ENCODE measurements around the gene CENATAC.
"Not testable (repeated sequence)": the region's sequence is repeated elsewhere in the genome, so short reads cannot be mapped to it uniquely, and the experiment has no call there.

The CENATAC gene

GRCh38 chr11:119027561-119028345, 29.8 kb downstream of the CENATAC start:
- no peak for DNase-seq

GRCh38 chr11:119028346-119029068, 30.6 kb downstream of the CENATAC start:
- no peak for DNase-seq

GRCh38 chr11:119029069-119029339, 31.1 kb downstream of the CENATAC start:
- no peak for DNase-seq

- peak; percentile 6 for DNase-seq
These were observed 31.5 kb downstream of the CENATAC start for GRCh38 chr11:119029340-119030028.

- peak; percentile 4 for DNase-seq
These were observed 32.0 kb downstream of the CENATAC start for GRCh38 chr11:119030029-119030328.

- peak; percentile 99 for DNase-seq
These were observed 32.5 kb downstream of the CENATAC start, which contains the start of gene SLC37A4 for GRCh38 chr11:119030329-119031047. SLC37A4 (minus strand) TSS chr11:119030877.

GRCh38 chr11:119031912-119032280, 34.0 kb downstream of the CENATAC start:
- DNase-seq, result no peak

- not testable (repeated sequence) for DNase-seq
These were observed 35.5 kb downstream of the CENATAC start for GRCh38 chr11:119033421-119033820.

GRCh38 chr11:119034813-119035212, 36.9 kb downstream of the CENATAC start:
- no peak for DNase-seq

GRCh38 chr11:119038884-119039283, 40.9 kb downstream of the CENATAC start:
- DNase-seq, result no peak

GRCh38 chr11:119039471-119039870, 41.5 kb downstream of the CENATAC start:
- not testable (repeated sequence) for DNase-seq

GRCh38 chr11:119041821-119042514, 44.0 kb downstream of the CENATAC start:
- DNase-seq, result no peak

- DNase-seq, result no peak
These were observed 45.0 kb downstream of the CENATAC start for GRCh38 chr11:119042927-119043326.

- no peak for DNase-seq
These were observed 46.8 kb downstream of the CENATAC start for GRCh38 chr11:119044708-119045107.

- no peak for DNase-seq
These were observed 48.6 kb downstream of the CENATAC start for GRCh38 chr11:119046489-119046888.

GRCh38 chr11:119047205-119047604, 49.3 kb downstream of the CENATAC start:
- DNase-seq, result no peak

- DNase-seq, result no peak
These were observed 50.7 kb downstream of the CENATAC start for GRCh38 chr11:119048644-119049043.

- DNase-seq, result no peak
These were observed 51.1 kb downstream of the CENATAC start for GRCh38 chr11:119049081-119049480.

GRCh38 chr11:119051440-119052162, 53.7 kb downstream of the CENATAC start:
- DNase-seq, result no peak

- no peak for DNase-seq
These were observed 54.4 kb downstream of the CENATAC start for GRCh38 chr11:119052163-119052814.

GRCh38 chr11:119054418-119054817, 56.5 kb downstream of the CENATAC start:
- no peak for DNase-seq

- DNase-seq, result no peak
These were observed 58.0 kb downstream of the CENATAC start for GRCh38 chr11:119055901-119056300.

Data from activated effector memory CD4-positive, alpha-beta T cell treated with Interleukin-2 at 50 U/mL for 16 hours (primary cell).